ENCODE data around the gene CPS1. TPM values are rescaled to one million over a fixed set of nuclear protein-coding genes. Genes with fewer than 3 reads are reported as not detected.

CPS1 gene
- total RNA-seq, 2 donors from 2014 or later, result 0.63 to 0.67 TPM

GRCh38 chr2:210536973-210537650 is 19.3 kb upstream of the CPS1 start:
- peaks cover 9% of the 10 kb centered on the region for H3K27me3 Mint-ChIP-seq
- peaks cover 2% of the 10 kb centered on the region for H3K4me1 Mint-ChIP-seq
- H3K36me3 Mint-ChIP-seq (ENCODE audit: low read depth), result no peaks in the 10 kb centered on the region
- no peak overlapping the region for H3K27ac Mint-ChIP-seq
- H3K9me3 ChIP-seq (ENCODE audit: control insufficient read depth, low read length, poor library complexity, severe bottlenecking), result no peaks in the 10 kb centered on the region
- H3K4me3 Mint-ChIP-seq, result no peak overlapping the region
- DNase-seq (no peak), ATAC-seq (no peak)

DNA sequence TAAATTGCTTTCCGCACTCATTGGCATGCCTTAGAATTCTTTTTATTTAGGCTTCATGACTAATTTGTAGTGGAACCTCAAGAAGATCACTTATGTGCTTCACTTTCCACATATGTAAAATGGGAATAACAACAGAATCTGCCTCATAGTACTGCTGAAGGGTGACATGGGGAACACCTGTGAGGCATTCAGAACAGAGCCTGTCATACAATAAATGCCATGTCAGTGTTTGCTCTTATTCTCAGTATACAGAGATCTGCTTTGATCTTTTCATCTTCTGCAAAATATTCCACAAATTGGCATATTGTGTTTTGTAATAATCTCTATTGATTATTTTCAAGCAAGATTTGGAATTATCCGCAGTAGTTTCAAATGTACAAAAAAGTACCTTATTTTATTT is 17.4 kb upstream of the CPS1 start:
- peaks cover 5% of the 10 kb centered on the region for H3K4me1 Mint-ChIP-seq

GRCh38 chr2:210539578-210540416 is 16.6 kb upstream of the CPS1 start:
- no peaks in the 10 kb centered on the region for H3K9me3 ChIP-seq (ENCODE audit: control insufficient read depth, low read length, poor library complexity, severe bottlenecking)
- Mint-ChIP-seq H3K4me3 (no peak overlapping the region), H3K36me3 (ENCODE audit: low read depth) (peaks cover 3% of the 10 kb centered on the region), H3K27me3 (peaks cover 13% of the 10 kb centered on the region), H3K27ac (no peak overlapping the region), H3K4me1 (peaks cover 5% of the 10 kb centered on the region)
- DNase-seq, result no peak
- ATAC-seq, result no peak

More for the DNA sequence above, 17.4 kb upstream of the CPS1 start:
- Mint-ChIP-seq H3K4me3 (no peak overlapping the region), H3K36me3 (ENCODE audit: low read depth) (peaks cover 3% of the 10 kb centered on the region), H3K27ac (no peak overlapping the region), H3K27me3 (peaks cover 12% of the 10 kb centered on the region)
- DNase-seq (no peak), ATAC-seq (no peak)
- H3K9me3 ChIP-seq (ENCODE audit: control insufficient read depth, low read length, poor library complexity, severe bottlenecking), result no peaks in the 10 kb centered on the region

DNA sequence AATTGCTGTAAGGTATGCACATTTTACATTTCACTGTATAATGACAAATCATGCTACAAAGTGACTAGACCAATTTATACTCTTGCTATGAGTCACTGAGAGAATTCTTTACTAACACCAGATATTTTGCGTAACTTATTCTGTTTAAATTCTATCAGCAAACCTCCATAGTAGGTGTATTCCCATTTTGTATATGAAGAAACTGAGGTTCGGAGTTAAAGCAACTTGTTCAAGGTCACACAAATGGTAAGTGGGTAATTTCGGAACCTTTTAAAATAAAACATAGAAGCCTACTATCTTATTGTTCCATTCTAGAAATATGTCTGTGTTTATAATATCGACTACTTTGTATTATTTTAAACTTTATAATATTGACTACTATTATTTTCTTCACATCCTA is 15.9 kb upstream of the CPS1 start:
- no peaks in the 10 kb centered on the region for H3K9me3 ChIP-seq (ENCODE audit: control insufficient read depth, low read length, poor library complexity, severe bottlenecking)
- DNase-seq, result no peak
- peaks cover 13% of the 10 kb centered on the region for H3K27me3 Mint-ChIP-seq
- no peak overlapping the region for H3K4me3 Mint-ChIP-seq
- H3K27ac Mint-ChIP-seq, result no peak overlapping the region
- peaks cover 3% of the 10 kb centered on the region for H3K36me3 Mint-ChIP-seq (ENCODE audit: low read depth)
- H3K4me1 Mint-ChIP-seq, result peaks cover 3% of the 10 kb centered on the region
- no peak for ATAC-seq

DNA sequence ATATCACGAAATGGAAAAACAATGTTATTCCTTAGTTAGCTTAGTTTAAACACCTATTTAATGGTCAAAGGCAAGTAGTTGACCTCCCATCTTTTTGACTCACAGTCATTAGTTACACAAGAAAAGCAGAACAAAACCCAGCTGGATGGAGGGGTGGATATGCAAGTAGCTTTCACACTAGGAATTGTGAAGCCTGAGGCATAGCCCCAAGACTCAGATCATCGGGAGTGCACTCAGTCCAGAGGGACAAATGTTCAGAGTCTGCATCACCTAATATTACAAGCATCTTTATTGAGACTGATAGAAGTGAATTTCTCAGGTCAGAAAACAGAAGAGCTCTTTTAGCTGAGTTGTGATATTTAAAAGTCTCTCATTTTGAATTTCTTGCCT is 15.5 kb upstream of the CPS1 start:
- no peak overlapping the region for H3K27ac Mint-ChIP-seq
- H3K36me3 Mint-ChIP-seq (ENCODE audit: low read depth), result peaks cover 3% of the 10 kb centered on the region
- H3K27me3 Mint-ChIP-seq, result peaks cover 13% of the 10 kb centered on the region
- no peak for ATAC-seq
- H3K4me3 Mint-ChIP-seq, result no peak overlapping the region
- no peak for DNase-seq
- no peaks in the 10 kb centered on the region for H3K9me3 ChIP-seq (ENCODE audit: control insufficient read depth, low read length, poor library complexity, severe bottlenecking)
- peaks cover 3% of the 10 kb centered on the region for H3K4me1 Mint-ChIP-seq

DNA sequence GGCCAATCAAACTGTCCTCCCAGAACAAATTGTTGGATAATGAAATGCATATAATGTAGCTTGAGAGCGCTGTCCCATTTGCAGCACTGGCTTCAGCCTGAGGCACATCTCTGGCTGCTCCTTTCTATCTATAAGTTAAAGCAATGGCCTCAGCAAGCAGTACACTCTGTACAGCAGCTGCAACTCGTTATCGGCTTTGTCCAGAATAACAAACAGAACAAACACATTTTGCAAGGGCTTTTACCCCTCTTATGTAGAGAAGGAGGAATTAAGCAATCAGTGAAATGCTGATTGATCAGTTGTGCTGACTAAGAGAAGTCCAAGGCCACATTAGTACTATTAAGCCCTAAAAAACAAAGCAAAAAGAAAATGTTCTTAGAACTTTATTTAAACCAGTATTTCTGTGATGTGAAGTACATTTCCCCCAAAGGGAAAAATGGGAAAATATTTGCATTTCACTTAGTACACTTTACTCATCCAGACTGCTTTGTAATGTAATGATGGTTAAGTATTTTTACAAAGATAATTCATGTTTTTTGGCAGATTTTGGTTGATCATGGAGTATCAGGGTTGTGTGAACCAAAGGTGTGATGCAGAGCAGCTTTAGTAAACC is 15.0 kb upstream of the CPS1 start:
- Mint-ChIP-seq H3K36me3 (ENCODE audit: low read depth) (peaks cover 3% of the 10 kb centered on the region), H3K27ac (no peak overlapping the region), H3K4me1 (peaks cover 3% of the 10 kb centered on the region), H3K4me3 (no peak overlapping the region), H3K27me3 (peaks cover 13% of the 10 kb centered on the region)
- ATAC-seq (no peak), DNase-seq (no peak)
- no peaks in the 10 kb centered on the region for H3K9me3 ChIP-seq (ENCODE audit: control insufficient read depth, low read length, poor library complexity, severe bottlenecking)

DNA sequence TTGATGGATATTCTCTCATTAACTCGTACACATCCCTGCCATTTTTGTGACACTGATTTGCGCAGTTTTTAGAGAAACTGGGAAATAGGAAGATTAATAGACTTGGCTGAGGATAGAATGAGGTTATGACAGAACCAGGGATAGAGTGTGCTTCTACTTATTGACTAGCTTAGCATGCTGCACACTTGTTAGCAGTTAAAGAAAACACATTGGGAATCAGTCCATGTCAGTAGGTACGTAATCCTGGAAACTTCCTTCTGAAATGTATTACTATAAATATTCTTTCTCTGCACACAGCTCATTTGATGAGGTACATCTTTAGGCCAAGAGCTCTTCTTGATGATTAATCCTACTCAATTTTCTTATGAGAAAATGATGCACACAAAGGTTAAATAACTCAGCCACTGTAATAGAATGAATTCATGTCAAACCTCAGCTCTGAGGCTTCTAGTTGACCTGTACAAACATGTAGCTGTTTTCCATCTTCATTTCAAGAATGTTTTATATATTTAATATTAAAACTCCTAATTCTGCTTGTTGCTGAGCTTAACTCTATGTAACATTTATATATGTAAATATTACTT is 12.3 kb upstream of the CPS1 start:
- H3K9me3 ChIP-seq (ENCODE audit: control insufficient read depth, low read length, poor library complexity, severe bottlenecking), result no peaks in the 10 kb centered on the region
- DNase-seq (no peak), ATAC-seq (no peak)
- H3K27me3 Mint-ChIP-seq, result peaks cover 13% of the 10 kb centered on the region
- peaks cover 3% of the 10 kb centered on the region for H3K4me1 Mint-ChIP-seq
- peaks cover 3% of the 10 kb centered on the region for H3K36me3 Mint-ChIP-seq (ENCODE audit: low read depth)
- no peak overlapping the region for H3K4me3 Mint-ChIP-seq
- H3K27ac Mint-ChIP-seq, result no peak overlapping the region

- Mint-ChIP-seq H3K27ac (no peak overlapping the region), H3K27me3 (peaks cover 9% of the 10 kb centered on the region), H3K4me1 (peaks cover 3% of the 10 kb centered on the region), H3K36me3 (ENCODE audit: low read depth) (peaks cover 3% of the 10 kb centered on the region), H3K4me3 (no peak overlapping the region)
- no peaks in the 10 kb centered on the region for H3K9me3 ChIP-seq (ENCODE audit: control insufficient read depth, low read length, poor library complexity, severe bottlenecking)
- ATAC-seq (no peak), DNase-seq (no peak)
Observed at GRCh38 chr2:210544831-210545230, 11.6 kb upstream of the CPS1 start.

GRCh38 chr2:210546424-210547208 is 9.8 kb upstream of the CPS1 start:
- H3K36me3 Mint-ChIP-seq (ENCODE audit: low read depth), result peaks cover 3% of the 10 kb centered on the region
- ATAC-seq (no peak), DNase-seq (no peak)
- peaks cover 10% of the 10 kb centered on the region for H3K27me3 Mint-ChIP-seq
- H3K4me3 Mint-ChIP-seq, result no peak overlapping the region
- H3K9me3 ChIP-seq (ENCODE audit: control insufficient read depth, low read length, poor library complexity, severe bottlenecking), result no peaks in the 10 kb centered on the region
- no peak overlapping the region for H3K27ac Mint-ChIP-seq
- H3K4me1 Mint-ChIP-seq, result peaks cover 3% of the 10 kb centered on the region

DNA sequence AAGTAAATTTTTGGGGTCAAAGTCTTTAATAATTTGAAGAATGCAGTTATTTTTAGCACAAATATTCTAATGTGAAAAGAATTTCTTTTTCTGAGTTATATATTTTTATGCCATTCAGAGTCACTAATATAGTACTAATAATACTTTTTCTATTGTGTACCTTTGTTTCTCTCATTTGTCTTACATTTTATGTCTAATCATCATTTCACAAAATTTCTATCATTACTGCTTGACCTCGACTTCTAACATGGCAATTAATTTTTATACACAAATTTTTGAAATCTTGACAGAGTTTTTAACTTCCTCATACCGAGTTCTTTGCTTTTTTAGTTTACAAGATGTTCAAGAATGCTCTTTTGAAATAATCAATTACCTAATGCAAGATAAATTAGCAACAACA is 8.4 kb upstream of the CPS1 start:
- Mint-ChIP-seq H3K4me1 (no peaks in the 10 kb centered on the region), H3K27ac (no peak overlapping the region), H3K4me3 (no peak overlapping the region), H3K27me3 (peaks cover 10% of the 10 kb centered on the region), H3K36me3 (ENCODE audit: low read depth) (no peaks in the 10 kb centered on the region)
- no peak for ATAC-seq
- no peaks in the 10 kb centered on the region for H3K9me3 ChIP-seq (ENCODE audit: control insufficient read depth, low read length, poor library complexity, severe bottlenecking)
- DNase-seq, result no peak

DNA sequence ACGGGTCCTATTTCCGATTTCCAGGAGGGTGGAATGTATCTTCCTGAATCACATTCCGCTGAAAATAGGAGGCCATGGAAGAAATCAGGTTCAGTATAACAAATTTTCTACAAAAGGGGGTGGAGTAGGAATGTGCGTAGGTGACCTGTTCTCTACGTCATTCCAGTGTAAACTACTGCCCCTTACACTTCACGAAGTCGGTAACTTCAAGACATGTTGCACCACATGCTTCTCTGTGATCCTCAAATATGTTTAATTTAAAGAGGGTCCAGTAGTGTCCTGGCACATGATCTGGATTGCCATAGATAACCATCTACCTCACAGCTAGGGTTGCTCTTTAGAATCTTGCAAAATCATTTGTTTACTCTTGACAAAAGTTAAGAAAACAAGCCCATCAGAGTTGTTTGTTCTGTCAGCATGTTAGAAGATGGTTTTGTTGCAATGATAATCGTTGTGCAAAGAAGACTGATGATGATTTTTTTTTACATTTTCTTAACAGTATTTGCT is 7.5 kb upstream of the CPS1 start:
- H3K4me1 Mint-ChIP-seq, result no peaks in the 10 kb centered on the region
- DNase-seq (no peak), ATAC-seq (no peak)
- H3K4me3 Mint-ChIP-seq, result no peak overlapping the region
- H3K36me3 Mint-ChIP-seq (ENCODE audit: low read depth), result no peaks in the 10 kb centered on the region
- H3K27ac Mint-ChIP-seq, result no peak overlapping the region
- H3K9me3 ChIP-seq (ENCODE audit: control insufficient read depth, low read length, poor library complexity, severe bottlenecking), result no peaks in the 10 kb centered on the region
- peaks cover 7% of the 10 kb centered on the region for H3K27me3 Mint-ChIP-seq

GRCh38 chr2:210551001-210551400 is 5.4 kb upstream of the CPS1 start:
- Mint-ChIP-seq H3K4me1 (no peaks in the 10 kb centered on the region), H3K4me3 (no peak overlapping the region), H3K36me3 (ENCODE audit: low read depth) (no peaks in the 10 kb centered on the region), H3K27ac (no peak overlapping the region), H3K27me3 (peaks cover 5% of the 10 kb centered on the region)
- ATAC-seq (no peak), DNase-seq (no peak)
- no peaks in the 10 kb centered on the region for H3K9me3 ChIP-seq (ENCODE audit: control insufficient read depth, low read length, poor library complexity, severe bottlenecking)
